HG02981 (cell line): ENCODE results near the gene IL37.
A peak's percentile ranks its signal among the peaks of the same experiment; 100 is the strongest.
"Not testable (repeated sequence)": the region's sequence is repeated elsewhere in the genome, so short reads cannot be mapped to it uniquely, and the experiment has no call there.

Source experiments
- ATAC-seq: cut with Tn5 transposase; IDR thresholded peaks from one replicate; pipeline ENCODE4 v1.9.1; 2021; ENCODE audit warnings: mild to moderate bottlenecking, moderate library complexity; ENCODE audit not compliant: unreplicated experiment

Gene IL37

GRCh38 chr2:112919086-112919485 is 8.1 kb downstream of the IL37 start:
- ATAC-seq: no peak

GRCh38 chr2:112920923-112921532 is 10.1 kb downstream of the IL37 start:
- ATAC-seq: no peak

DNA sequence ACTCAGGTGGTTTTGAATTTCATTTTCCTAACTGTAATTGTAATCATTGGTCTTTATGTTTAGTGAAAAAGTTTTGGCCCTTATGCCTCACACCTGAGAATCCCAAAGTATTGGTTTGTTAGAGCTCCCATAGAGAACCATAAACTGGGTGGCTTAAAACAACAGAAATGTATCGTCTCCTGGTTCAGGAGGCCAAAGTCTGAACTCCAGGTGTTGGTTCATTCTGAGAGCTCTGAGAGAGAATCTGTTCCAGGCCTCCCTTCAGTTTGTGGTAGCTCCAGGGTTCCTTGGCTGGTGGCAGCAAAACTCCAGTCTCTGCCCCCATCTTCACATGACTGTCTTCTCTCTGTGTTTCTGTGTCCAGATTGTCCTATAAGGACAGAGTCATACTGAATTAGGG is 11.0 kb downstream of the IL37 start:
- ATAC-seq: no peak

DNA sequence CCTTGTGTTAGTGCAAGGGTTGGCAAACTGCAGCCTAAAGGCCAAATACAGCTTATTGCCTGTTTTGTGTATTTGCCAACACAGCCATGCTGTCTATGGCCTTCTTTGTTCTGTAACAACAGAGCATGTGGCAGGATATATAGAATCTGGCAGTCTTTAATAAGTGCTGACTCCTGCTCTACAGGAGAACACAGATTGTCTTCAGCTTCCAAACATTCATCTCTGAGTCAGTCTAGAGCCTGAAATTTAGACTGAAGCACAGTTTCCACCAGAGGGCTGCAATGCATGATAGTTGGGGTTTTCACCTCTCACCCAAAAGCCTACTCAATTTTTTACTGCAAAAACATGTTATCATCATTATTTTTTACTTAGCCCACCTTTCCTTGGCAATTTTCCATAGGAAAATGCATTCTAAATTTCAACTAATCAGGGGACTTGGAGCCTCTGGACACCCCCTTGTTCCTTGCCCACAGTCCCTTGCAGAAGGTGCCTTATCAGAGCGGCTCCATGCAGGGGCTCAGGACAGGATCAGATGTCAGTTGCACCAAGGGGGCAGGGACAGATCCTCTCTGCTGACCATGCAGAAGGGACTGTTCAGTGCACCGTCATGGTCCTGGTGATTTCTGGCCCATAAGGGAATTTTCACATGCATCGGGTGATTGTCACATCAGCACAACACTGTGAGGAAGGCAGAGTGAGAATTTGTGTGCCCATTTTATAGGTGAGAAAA is 12.4 kb downstream of the IL37 start:
- ATAC-seq: no peak

- no peak for ATAC-seq
These were observed 13.0 kb downstream of the IL37 start for GRCh38 chr2:112923967-112924338.

DNA sequence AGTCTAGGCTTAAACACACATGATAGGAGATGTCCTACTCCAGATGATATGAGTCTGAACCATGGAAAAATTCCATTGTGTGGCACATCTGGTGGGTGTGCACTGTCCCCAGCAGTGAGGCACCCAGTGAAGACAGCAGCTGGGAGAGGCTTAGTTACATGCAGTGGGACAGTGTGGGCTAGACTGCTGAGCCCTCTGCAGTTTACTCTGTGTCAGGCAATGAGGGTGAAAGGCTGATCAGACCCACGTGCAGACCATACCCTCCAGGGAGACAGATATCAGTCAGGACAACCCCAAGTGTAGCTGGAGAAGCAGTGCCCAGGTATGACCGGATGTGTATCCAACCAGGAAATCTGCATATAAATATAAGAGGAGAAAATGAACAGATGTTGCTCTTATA is 13.4 kb downstream of the IL37 start:
- no peak for ATAC-seq

DNA sequence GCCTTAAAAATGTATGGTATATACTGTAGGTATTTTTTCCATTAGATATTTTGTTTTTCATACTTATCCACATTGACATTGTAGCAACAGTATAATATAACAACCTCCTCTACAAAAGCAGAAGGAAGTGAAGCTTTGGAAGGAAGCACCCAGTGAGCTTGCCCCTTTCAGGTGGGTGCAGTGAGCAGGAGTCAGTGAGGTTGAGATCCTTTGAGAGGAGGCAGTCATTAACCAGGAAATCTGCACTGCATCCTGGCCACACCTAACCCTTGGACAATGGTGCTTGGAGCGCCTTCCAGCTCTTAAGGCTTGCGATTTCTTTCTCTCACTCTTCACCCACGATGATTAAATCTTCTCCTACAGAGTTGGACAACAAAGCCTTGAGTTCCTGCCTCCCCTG is 13.9 kb downstream of the IL37 start:
- no peak for ATAC-seq

GRCh38 chr2:112926707-112927106 is 15.7 kb downstream of the IL37 start:
- ATAC-seq: no peak

GRCh38 chr2:112927745-112928144 is 16.8 kb downstream of the IL37 start:
- no peak for ATAC-seq

GRCh38 chr2:112933261-112933660 is 22.3 kb downstream of the IL37 start:
- ATAC-seq: no peak

DNA sequence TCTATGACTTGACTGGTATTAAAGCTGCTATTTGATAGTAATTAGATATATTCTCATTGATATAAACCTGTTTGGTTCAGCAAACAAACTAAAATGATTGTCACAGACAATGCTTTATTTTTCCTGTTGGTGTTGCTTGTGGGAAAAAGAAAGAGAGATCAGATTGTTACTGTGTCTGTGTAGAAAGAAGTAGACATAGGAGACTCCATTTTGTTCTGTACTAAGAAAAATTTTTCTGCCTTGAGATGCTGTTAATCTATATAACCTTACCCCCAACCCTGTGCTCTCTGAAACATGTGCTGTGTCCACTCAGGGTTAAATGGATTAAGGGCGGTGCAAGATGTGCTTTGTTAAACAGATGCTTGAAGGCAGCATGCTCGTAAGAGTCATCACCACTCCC is 23.2 kb downstream of the IL37 start:
- ATAC-seq: not testable (repeated sequence)

- no peak for ATAC-seq
These were observed 25.9 kb downstream of the IL37 start for GRCh38 chr2:112936927-112937232.

DNA sequence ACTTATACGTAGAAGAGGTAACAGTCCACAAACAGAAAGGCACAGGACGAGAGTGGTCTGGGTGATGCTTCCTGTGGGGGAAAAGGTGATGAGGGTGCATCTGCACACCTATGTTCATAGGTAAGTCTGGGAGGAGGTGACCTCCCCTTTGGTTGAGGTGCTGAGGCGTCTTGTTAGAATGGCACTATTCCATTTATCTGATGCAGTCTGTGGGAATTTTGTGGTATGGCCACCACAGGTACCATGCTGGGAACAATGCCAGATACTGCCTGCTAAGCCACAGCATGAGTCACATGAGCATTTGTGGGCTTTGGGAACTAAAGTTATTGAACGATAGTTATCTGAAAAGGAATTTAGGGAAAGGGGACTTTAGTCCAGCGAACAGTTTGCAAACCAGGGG is 27.9 kb downstream of the IL37 start:
- ATAC-seq: no peak

DNA sequence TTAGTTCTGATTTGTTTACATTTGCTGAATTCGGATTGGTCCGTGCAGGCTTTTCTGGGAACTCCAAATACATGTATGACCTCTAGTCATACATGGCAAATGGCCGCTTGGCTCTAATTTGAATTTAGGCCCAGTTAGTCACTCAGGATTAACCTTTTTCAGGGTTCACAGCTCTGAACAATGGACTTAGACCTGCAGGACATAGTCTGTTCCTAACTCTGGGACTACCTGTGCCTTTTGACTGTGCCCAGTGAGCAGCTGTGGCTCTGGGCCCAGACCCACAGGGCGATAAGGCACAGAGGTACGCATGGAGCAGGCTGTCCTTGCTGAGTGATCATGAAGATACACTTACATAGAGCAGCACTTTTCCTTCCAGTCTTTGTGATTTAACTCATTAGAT is 28.5 kb downstream of the IL37 start:
- no peak for ATAC-seq

DNA sequence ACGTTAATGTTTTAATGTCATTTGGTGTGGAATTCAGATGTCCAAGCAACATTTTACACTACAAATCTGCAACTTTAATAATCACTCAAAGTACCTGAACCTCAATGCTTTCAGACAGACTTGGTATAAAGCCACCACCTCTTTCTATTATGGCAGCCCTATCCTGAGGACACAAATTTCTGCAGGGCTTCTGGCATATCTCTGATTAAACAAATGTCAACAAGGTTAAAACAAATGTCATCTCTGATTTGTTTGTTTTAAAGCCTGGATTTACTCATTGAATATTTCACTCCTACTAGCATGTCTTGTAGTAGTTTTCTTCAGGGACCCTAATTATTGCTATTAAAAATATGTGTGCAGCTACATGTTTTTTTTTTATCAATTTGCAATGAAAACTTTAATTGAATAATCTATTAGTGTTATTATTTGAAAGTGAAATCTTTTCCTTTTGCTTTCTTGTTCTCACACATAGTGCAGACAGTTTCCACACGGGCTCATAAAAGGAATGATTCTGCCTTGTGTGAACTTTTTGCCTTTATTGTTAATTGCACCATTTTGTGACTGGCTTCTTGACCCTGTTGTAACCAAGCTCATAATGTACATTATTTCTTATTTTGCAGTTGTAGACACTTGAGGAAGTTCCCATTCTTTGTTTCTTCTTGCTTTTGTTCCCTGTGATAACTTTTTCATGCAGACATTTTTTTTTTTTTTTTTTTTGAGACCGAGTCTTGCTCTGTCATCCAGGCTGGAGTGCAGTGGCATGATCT is 30.1 kb downstream of the IL37 start:
- no peak for ATAC-seq

GRCh38 chr2:112941753-112942653 is 31.0 kb downstream of the IL37 start:
- ATAC-seq: peak; percentile 89

DNA sequence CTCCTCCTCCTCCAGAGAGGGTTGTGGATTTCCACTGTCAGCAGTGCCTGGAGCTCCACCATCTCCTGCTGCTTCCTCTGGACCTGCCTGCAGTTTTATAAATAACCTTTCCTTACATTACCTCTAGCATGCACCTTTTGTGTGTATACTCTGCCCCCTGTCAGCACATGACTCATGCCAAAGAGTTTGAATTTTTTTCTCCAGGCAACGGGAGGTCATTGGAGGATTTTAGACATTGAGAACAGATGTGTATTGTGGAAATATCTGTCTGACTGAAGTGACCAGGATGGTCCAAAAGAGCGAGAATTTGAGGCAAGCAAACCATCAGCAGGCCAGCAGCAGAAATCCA is 31.7 kb downstream of the IL37 start:
- no peak for ATAC-seq

- no peak for ATAC-seq
These were observed 34.0 kb downstream of the IL37 start for GRCh38 chr2:112944971-112945370.

DNA sequence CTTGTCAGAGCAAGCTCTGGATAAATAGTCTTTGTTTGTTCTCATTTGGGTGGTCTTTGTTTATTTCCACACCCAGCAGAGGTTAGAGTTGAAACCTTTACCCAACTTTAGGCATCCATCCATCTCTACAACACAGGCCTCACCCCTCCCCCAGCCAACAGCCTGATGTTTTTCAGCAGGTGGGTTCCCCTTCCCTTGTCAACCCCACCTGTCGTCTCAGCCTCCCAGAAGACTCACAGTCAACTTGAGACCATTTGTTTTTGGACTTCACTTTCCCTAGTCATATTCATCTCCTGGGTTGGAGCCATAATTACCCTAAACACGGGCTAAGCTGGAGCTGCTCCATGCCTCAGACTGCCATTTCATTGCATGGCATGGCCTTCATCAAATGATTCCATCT is 35.1 kb downstream of the IL37 start:
- no peak for ATAC-seq

GRCh38 chr2:112947374-112947773 is 36.4 kb downstream of the IL37 start:
- ATAC-seq: no peak

- ATAC-seq: no peak
These were observed 38.5 kb downstream of the IL37 start for GRCh38 chr2:112949456-112949855.
